Measurements from ENCODE around the gene ANKRD6.

GRCh38 chr6:89581689-89582088 lies 148.7 kb downstream of the ANKRD6 start:
- TF ChIP-seq, protein P1, sequence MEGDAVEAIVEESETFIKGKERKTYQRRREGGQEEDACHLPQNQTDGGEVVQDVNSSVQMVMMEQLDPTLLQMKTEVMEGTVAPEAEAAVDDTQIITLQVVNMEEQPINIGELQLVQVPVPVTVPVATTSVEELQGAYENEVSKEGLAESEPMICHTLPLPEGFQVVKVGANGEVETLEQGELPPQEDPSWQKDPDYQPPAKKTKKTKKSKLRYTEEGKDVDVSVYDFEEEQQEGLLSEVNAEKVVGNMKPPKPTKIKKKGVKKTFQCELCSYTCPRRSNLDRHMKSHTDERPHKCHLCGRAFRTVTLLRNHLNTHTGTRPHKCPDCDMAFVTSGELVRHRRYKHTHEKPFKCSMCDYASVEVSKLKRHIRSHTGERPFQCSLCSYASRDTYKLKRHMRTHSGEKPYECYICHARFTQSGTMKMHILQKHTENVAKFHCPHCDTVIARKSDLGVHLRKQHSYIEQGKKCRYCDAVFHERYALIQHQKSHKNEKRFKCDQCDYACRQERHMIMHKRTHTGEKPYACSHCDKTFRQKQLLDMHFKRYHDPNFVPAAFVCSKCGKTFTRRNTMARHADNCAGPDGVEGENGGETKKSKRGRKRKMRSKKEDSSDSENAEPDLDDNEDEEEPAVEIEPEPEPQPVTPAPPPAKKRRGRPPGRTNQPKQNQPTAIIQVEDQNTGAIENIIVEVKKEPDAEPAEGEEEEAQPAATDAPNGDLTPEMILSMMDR (IDR thresholded peaks at IDR 0.05; ENCODE audit: insufficient read depth, low read depth, low read length) = no peak
- no peak for TF ChIP-seq EZH2 (IDR thresholded peaks at IDR 0.05; ENCODE audit: insufficient read depth, low read length)

Measured in astrocyte (in vitro differentiated cells and primary cell).